ENCODE results near the gene LACTBL1. TPM values are rescaled to one million over a fixed set of nuclear protein-coding genes. Genes with fewer than 3 reads are reported as not detected.

The LACTBL1 gene
- total RNA-seq, 4 donors from 2014 or later, result not detected

DNA sequence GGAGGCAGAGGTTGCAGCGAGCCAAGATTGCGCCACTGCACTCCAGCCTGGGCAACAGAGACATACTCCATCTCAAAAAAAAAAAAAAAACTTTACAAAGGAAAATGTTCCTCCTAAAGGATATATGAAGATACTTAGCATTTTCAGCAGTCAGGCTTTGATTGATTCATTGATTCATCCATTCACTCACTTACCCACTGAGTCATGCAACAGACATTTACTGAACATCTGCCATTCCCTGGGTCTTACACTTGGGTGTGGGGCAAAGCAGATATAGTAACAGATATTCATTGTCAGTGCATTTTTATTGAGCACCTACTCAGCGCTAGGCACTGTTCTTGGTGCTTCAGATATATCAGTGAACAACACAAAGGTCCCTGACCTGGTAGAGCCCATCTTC, 5.6 kb upstream of the LACTBL1 start:
- Histone ChIP-seq H3K27me3 (peaks cover 6% of the 10 kb centered on the region), H3K4me3 (no peak overlapping the region), H3K9me3 (no peaks in the 10 kb centered on the region), H3K4me1 (peaks cover 6% of the 10 kb centered on the region), H3K36me3 (no peaks in the 10 kb centered on the region), H3K27ac (no peak overlapping the region)
- no peak for DNase-seq (ENCODE audit: low spot score in 2 of 2)
- 89% methylated on average over 3 of the region's 3 CpGs for WGBS
- TF ChIP-seq POLR2AphosphoS5 (IDR thresholded peaks at IDR 0.05), result no peak
- no peak for TF ChIP-seq EP300 (IDR thresholded peaks at IDR 0.05)
- no peak for TF ChIP-seq CTCF (IDR thresholded peaks at IDR 0.05)
- TF ChIP-seq POLR2A (IDR thresholded peaks at IDR 0.05), result no peak

DNA sequence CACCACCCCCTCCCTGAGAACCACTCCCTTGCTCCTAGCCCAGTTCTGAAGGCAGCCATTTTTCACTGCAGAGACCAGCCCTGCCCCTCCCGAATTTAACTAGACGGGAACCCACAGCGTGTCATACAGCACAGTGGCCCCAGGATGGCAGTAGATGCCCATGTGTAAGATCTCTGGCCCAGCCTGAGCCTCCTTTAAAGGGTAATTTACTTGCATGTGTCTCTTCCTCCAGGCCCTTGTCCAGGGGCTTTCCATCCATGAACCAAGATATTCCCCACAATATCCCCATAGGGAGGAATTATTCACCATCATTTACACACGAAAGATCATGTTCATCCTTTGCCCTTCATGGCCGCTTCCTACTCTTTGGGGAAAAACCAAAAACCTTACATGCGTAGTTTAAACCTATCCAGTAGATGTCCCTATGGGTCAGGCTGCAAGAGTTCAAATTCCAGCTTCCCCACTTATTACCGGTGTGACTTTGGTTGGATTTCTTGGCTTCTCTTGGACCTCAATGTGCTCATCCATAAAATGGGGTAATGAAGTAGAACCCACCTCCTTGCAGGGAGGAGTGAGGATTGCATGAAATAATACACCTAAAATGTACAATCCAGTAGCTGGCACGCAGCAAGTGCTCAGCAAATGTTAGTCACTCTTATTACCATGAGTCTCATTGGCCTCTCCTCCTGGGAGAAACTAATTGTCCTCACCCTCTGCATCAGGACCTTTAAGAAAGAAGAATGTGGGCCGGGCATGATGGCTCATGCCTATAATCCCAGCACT, 4.0 kb upstream of the LACTBL1 start:
- no peaks in the 10 kb centered on the region for H3K36me3 ChIP-seq
- H3K9me3 ChIP-seq, result no peaks in the 10 kb centered on the region
- 26% methylated on average over 9 of the region's 9 CpGs for WGBS
- TF ChIP-seq POLR2AphosphoS5 (IDR thresholded peaks at IDR 0.05) (no peak), POLR2A (IDR thresholded peaks at IDR 0.05) (no peak), CTCF (IDR thresholded peaks at IDR 0.05) (peak; percentile 70 to 71)
- H3K27me3 ChIP-seq, result peaks cover 18% of the 10 kb centered on the region
- peak in 1 of 2 donors; percentile 73 for DNase-seq (ENCODE audit: low spot score in 2 of 2)
- H3K4me1 ChIP-seq, result peaks cover 6% of the 10 kb centered on the region
- no peak overlapping the region for H3K4me3 ChIP-seq
- H3K27ac ChIP-seq, result no peak overlapping the region

- Histone ChIP-seq H3K27me3 (peaks cover 20% of the 10 kb centered on the region), H3K9me3 (no peaks in the 10 kb centered on the region), H3K36me3 (no peaks in the 10 kb centered on the region), H3K27ac (no peak overlapping the region), H3K4me1 (peaks cover 6% of the 10 kb centered on the region), H3K4me3 (no peak overlapping the region)
- TF ChIP-seq POLR2AphosphoS5 (IDR thresholded peaks at IDR 0.05) (no peak), EP300 (IDR thresholded peaks at IDR 0.05) (no peak), POLR2A (IDR thresholded peaks at IDR 0.05) (no peak), CTCF (IDR thresholded peaks at IDR 0.05) (no peak)
- no peak for DNase-seq (ENCODE audit: low spot score in 2 of 2)
- WGBS, result 57% methylated on average over 4 of the region's 4 CpGs
Observed at GRCh38 chr1:22976127-22976460, 3.4 kb upstream of the LACTBL1 start.

- WGBS, result 70% methylated on average over 3 of the region's 3 CpGs
- TF ChIP-seq POLR2AphosphoS5 (IDR thresholded peaks at IDR 0.05), result no peak
- no peak for TF ChIP-seq EP300 (IDR thresholded peaks at IDR 0.05)
- TF ChIP-seq POLR2A (IDR thresholded peaks at IDR 0.05), result no peak
- TF ChIP-seq CTCF (IDR thresholded peaks at IDR 0.05), result no peak
- H3K4me1 ChIP-seq, result peaks cover 6% of the 10 kb centered on the region
- DNase-seq (ENCODE audit: low spot score in 2 of 2), result no peak
- no peak overlapping the region for H3K4me3 ChIP-seq
- no peaks in the 10 kb centered on the region for H3K9me3 ChIP-seq
- no peak overlapping the region for H3K27ac ChIP-seq
- no peaks in the 10 kb centered on the region for H3K36me3 ChIP-seq
- peaks cover 23% of the 10 kb centered on the region for H3K27me3 ChIP-seq
Observed at GRCh38 chr1:22975694-22976093, 3.0 kb upstream of the LACTBL1 start.

DNA sequence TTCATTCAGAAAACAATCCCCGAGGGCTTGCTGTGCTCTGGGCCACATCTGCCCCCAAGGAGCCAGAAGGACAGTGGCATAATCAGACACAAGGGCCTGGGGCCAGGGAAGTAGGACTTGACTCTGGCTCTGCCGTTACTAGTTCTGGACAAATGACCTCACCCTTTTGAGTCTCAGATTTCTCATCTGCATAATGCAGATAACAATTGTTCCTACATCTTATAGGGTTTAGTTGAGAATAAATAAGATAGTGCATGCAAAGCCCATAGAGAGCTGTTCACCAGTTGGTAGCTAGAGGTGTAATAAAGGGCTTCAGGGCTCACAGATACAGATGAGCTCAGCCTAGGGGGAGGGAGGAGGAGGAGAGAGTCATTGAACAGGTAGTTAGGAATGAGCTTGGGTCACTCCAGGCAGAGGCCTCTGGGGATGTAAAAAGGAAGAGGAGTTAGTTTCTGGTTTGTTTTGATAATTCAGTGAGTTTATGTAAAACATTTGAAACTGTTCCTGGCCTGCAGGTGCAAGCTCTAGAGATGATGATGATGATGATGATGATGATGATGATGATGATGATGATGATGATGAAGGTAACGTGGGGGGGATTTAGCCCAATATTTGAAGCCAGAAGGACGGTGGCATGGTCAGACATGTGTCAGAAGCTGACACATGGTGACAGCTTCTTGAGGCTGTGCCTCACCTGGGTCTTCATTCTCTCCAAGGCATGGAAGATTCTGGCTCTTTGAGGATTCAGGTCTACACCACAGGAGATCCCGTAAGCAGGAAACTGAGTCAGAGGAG, 858 bp downstream of the LACTBL1 start:
- peaks cover 36% of the 10 kb centered on the region for H3K27me3 ChIP-seq
- TF ChIP-seq POLR2A (IDR thresholded peaks at IDR 0.05) (no peak), CTCF (IDR thresholded peaks at IDR 0.05) (no peak), POLR2AphosphoS5 (IDR thresholded peaks at IDR 0.05) (no peak), EP300 (IDR thresholded peaks at IDR 0.05) (no peak)
- WGBS, result 69% methylated on average over 5 of the region's 5 CpGs
- no peaks in the 10 kb centered on the region for H3K9me3 ChIP-seq
- peaks cover 12% of the 10 kb centered on the region for H3K4me1 ChIP-seq
- no peak overlapping the region for H3K4me3 ChIP-seq
- H3K27ac ChIP-seq, result no peak overlapping the region
- DNase-seq (ENCODE audit: low spot score in 2 of 2), result no peak
- H3K36me3 ChIP-seq, result no peaks in the 10 kb centered on the region
